Neural progenitor cell (in vitro differentiated cells): ENCODE measurements around the gene SMARCB1.

ENCODE experiments used
- EZH2 ChIP-seq: fragments of 200-600 bp; sonication (generic); IDR thresholded peaks from 2 replicates; pipeline ENCODE4 v1.6.1; 2017; ENCODE audit warnings: antibody characterized with exemption, mild to moderate bottlenecking, moderate library complexity
- EZH2phosphoT487 ChIP-seq: fragments of 200-600 bp; sonication (generic); IDR thresholded peaks from 2 replicates; pipeline ENCODE4 v1.6.1; 2017; ENCODE audit warnings: antibody characterized with exemption
- TF ChIP-seq, protein P1 (sequence below): fragments of 200-600 bp; sonication (generic); IDR thresholded peaks from 2 replicates; pipeline ENCODE4 v1.5.1; 2017; ENCODE audit warnings: antibody characterized with exemption, mild to moderate bottlenecking

DNA sequence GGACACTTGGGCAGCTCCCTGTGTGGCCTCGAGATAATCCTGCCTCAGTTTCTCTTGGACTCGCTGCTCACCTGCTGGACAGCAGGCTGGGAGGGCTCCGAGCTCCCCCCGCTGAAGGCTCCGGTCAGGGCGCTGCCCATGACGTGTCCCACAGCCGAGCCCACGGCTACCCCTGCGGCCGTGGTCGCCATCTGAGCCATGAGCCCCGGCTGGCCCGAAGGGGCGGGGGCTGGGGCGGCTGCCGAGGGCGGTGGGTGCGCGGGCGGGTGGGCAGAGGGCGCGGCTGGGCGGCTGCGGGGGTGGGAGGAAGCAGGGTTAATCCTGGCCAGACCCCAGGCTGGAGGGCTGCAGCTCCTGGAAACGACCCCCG, 19.5 kb upstream of the SMARCB1 start:
- TF ChIP-seq, protein P1, sequence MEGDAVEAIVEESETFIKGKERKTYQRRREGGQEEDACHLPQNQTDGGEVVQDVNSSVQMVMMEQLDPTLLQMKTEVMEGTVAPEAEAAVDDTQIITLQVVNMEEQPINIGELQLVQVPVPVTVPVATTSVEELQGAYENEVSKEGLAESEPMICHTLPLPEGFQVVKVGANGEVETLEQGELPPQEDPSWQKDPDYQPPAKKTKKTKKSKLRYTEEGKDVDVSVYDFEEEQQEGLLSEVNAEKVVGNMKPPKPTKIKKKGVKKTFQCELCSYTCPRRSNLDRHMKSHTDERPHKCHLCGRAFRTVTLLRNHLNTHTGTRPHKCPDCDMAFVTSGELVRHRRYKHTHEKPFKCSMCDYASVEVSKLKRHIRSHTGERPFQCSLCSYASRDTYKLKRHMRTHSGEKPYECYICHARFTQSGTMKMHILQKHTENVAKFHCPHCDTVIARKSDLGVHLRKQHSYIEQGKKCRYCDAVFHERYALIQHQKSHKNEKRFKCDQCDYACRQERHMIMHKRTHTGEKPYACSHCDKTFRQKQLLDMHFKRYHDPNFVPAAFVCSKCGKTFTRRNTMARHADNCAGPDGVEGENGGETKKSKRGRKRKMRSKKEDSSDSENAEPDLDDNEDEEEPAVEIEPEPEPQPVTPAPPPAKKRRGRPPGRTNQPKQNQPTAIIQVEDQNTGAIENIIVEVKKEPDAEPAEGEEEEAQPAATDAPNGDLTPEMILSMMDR, result no peak
- TF ChIP-seq EZH2 (no peak), EZH2phosphoT487 (no peak)
